Breast epithelium (tissue), 3 donors: Measurements from ENCODE around the gene MAN2A1.

ENCODE experiments used
- CTCF ChIP-seq, 3 donors: fragments of 450-650 bp; IDR thresholded peaks; one replicate each; pipeline ENCODE4 v1.5.1; 2016 to 2017; ENCODE audit warnings: antibody characterized with exemption in 3 of 3, mild to moderate bottlenecking in 3 of 3, moderate library complexity in 3 of 3
- POLR2A ChIP-seq: fragments of 450-650 bp; IDR thresholded peaks from one replicate; pipeline ENCODE4 v1.6.1; 2016; ENCODE audit warnings: antibody characterized with exemption, mild to moderate bottlenecking, moderate library complexity
- POLR2AphosphoS5 ChIP-seq, 3 donors: sonication (generic); formaldehyde crosslinking; IDR thresholded peaks; one replicate each; pipeline ENCODE4 v1.6.1; 2017; ENCODE audit warnings: antibody characterized with exemption in 3 of 3

- TF ChIP-seq CTCF (IDR thresholded peaks at IDR 0.05) (no peak), POLR2AphosphoS5 (IDR thresholded peaks at IDR 0.05) (no peak), POLR2A (no peak)
Observed at GRCh38 chr5:109645707-109646192, 44.0 kb upstream of the MAN2A1 start.
